HG03066 (cell line): ENCODE data around the gene DOCK9.

Experiments
- ATAC-seq: cut with Tn5 transposase; IDR thresholded peaks from one replicate; pipeline ENCODE4 v1.9.1; 2021; ENCODE audit warnings: low read depth; ENCODE audit not compliant: unreplicated experiment

The DOCK9 gene

DNA sequence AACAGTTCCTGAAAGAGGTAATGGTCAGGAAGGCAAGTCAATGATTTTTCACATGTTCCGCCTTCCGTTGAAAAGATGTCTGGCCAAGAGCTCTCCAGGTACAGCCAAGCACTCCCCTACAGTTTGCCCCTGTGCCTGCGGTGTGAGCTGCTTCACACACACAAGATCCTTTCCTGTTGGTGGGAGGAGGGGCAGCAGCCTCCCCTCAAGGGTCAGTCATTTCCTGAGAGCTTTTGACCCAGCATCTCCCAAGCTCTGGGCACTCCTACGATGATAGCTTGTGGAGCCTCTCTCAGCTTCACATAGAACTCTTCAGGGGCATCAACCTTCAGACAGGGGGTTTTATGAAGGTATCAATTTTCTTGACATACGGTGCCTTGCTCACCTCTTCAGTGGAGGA lies 86.9 kb downstream of the DOCK9 start:
- no peak for ATAC-seq

DNA sequence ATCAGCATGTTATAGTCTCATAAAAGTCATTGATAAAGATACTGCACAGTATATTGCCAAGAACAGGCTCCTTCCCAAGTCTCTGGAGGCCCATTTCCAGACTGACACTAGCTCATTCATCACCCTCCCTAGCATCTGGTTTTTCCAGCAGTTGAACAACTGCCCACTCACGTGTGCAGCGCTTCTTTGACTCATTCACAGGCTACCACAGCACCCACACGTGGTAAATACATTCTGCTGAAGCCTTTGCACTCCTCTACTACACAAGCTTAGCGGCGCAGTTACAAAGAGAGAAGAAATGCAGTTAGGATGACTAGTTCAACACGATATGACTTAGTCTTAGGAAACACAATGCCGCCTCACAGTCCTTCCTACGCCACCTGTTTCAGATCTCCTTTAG lies 87.7 kb downstream of the DOCK9 start:
- ATAC-seq: no peak

DNA sequence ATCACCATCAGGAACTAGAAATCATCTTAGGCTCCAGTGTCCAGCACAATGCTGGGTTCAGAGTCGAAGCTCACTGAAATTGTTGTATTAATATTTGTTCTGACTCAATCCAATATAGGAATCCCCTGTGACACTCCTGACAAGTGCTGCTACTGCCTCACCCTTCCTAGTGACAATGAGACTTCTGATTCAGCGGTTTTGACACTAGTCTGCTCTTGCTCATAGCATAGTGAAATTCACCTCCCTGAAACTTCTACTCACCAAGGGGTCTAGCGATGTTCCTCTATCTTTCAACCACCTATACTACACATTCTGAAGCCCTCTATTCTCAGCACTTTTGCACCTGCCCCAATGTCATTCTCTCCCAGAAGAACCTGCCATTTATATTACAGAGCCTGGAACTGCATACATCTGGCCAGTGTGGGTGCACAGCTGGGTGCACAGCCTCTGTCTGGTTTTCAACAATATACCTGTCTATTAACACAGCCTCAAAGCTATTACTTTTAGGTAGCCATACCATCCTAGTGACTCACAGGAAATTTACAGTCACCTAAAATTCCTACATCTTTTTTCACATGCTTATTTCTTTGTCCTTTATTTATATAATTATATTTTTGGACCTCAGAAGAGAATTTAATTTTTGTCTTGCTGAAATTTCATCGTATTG lies 88.3 kb downstream of the DOCK9 start:
- ATAC-seq: no peak

DNA sequence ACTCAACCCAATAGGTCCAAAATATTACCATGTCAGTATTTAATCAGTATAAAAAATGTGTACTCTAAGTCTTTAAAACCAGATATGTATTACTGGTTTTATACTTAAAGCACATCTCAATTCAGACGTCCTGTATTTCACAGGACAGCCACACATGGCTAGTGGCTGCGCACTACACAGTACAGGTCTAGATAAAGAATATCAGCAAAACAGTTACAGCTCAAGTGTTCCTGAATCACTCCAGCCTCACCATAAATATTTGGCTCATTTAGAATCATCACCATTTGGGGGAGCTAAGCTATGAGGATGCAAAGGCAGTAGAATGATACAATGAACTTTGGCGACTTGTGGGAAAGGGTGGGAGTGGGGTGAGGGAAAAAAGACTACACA lies 89.0 kb downstream of the DOCK9 start:
- ATAC-seq: no peak

DNA sequence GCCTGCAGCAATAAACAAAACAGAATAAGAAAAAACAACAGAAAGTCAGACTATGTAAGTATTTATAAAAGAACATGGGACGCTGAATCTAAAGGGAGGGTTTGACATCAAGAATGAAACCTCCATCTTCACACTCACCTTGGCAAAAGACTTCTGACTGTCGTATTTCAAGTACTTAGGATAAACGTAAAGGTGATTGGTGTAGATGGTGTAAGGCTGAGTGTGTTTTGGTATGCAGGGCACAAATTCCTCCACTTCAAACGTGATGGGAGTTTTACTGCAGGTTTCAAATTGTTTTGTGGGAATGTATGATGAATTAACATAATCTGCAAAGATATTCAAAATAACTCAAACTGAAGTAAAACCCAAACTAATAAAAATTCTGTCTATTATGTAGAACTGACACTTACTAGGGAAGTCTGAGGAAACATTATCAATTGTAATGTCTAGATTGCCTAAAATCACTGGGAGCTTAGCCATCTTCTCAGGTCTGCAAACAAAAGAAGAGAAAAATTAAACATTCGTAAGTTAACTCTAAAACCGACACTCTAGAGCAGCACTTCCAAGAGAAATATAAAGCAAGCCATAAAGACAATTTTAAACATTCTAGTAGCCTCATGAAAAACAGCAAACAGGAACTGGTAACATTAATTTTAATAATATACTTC lies 89.5 kb downstream of the DOCK9 start:
- ATAC-seq: no peak

DNA sequence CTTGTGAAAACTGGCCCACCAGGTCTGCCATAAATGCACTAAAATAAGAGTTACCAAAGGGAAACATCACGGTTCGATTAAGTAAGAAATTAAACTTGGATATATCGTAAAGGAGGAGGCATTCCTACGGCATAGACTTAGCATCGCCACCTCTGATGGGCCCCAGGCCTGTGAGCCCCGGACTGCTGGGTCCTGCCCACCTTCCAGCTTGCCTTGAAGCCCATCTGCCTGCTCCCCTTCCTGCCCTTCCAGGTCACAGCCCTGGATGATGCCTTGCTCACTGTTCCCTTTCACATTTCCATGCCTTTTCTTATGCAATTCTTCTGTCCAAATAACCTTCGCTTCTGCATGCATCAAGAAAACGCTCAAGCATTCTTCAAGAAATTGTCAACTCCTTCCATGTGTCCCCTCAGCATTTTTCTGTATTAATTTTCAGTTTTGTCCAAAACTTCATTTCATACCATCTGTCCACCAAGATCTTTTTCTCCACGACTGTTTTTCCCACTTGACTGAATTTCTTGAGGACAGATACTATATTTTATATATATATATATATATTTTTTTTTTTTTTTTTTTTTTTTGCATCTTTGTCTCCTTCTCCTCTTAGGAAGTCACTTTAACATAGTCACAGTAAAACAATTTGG lies 91.2 kb downstream of the DOCK9 start:
- no peak for ATAC-seq

DNA sequence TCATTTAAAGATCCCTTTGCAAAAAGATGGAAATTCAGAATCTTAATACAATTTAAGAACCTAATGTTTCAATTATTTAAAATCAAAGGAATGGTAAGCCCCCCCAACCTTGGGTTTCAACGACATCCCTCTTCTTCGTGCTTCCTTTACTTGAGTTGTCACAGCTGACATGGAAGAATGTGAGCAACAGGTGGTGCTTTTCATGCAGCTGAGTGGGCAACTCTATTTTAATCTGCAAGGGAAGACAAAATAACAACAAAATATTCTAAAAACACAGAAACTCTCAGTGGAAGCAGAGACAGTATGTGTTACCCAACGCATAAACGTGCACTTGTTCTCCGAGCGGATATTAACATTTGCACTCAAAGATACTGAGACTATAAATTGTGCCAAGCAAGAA lies 92.3 kb downstream of the DOCK9 start:
- ATAC-seq: no peak

DNA sequence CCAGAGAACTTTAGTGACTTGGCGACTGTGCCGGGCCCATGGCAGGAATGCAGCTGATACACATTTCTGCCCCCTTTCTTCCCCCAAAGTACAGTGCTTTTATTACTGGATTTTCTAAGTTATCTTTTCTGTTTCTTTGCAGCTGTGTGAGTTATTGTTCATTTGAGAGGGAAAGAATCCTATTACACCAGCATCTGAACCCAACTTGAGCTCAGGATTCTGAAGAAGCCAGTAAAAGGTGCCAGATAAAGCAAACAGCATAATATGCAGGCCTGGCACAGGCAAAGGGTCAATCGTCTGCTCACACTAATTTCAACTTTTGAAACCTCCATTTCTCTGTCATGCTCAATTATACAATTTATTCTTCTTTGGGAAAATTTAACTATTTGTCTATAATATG lies 93.9 kb downstream of the DOCK9 start:
- no peak for ATAC-seq

DNA sequence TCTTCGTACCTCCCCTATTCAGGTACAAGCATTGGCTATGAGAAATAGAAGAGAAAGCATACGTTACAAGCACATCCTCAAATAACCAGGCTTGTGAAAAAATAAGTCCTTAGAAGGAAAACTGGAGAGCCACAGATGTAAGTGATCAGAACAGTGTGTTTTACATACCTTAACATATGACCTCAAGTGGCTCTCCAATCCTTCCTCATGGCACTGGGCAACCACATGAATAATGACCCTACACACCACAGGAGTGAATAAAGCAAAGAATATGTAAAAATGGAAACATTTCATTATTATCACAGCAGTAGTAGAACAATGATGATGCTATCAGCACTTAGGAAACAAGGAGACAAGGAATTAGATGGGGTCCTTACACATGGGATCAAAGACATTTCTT lies 96.5 kb downstream of the DOCK9 start:
- ATAC-seq: no peak

DNA sequence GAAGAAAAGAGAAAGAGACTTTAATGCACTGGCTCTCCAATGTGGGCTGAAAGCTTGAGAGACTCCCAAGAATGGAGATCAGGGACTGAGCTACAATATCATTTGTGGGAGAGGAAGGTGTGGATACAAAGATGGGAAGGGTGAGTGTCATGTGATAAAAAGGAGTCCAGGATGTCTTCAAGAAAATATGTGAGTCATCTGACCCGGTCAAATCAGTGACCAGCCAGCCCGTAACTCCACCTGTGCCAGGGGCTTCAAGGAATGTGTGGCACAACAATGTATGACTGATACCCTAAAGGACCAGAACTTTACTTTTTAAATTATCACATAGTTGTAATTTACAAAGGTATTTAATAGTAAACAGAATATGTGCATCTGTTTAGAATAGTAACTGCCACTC lies 97.2 kb downstream of the DOCK9 start:
- ATAC-seq: no peak

DNA sequence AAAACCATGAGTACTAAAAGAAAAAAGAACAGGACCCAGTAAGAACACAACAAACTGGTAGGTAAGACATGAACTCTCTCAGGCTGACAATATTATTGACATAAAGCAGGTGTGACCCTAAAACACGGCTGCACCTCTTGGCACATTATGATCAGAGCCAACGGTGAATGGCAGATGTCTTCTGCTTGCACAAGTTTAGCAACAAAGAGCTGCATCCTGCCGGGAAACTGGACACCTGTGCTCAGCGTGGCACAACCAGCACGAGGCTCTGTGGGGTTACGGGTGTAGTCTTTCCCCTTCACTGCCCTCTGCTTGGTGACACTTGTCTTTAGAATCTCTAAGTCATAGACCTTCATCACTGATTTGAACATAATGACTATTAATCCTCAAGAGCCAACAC lies 97.9 kb downstream of the DOCK9 start:
- no peak for ATAC-seq

DNA sequence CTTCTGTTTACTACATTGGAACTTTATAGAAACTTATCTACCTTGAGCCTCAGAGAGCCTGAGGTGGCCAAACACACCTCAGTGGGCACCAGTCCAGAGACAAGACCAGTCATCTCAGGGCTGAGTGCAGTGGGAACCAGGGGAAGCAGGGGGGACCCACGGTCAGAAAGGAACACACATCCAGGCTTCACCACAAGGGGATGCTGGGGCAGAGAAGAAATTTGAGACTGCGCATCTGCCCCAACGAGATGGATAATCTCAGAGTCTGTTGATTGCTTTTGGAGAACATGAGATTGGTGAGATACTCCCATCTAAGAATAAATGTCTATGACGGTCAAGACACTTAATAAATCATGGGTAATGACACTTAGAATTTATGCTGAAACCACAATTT lies 98.7 kb downstream of the DOCK9 start:
- no peak for ATAC-seq

DNA sequence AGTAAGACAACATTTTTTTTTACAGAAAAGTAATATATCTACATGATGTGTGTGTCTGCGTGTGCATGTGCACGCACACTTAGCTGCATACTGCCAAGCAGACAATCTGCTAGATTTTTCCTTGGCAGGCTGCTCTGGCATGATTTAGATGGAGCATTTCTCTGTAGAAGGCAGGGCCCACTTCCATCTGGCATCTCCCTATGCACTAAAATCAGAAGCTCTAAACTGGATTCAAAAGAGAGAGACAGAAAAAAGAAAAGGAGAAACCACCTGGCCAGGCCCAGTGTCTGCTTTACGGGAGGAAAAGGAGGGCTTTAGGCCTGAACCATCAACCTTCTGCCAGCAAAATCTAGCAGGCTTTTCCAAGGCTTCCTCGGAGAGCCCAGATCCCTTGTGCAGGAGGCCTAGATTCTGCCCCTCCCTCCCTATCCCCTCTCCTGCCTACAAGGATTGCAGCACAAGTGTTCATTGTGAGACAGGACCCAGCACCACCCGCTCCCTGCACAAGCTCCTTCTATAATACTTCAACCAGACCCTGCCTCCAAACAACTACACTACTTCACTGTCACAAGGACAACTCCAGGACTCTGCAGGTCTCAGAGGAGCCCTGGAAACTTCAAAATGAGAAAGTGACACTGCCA lies 99.3 kb downstream of the DOCK9 start:
- ATAC-seq: no peak

DNA sequence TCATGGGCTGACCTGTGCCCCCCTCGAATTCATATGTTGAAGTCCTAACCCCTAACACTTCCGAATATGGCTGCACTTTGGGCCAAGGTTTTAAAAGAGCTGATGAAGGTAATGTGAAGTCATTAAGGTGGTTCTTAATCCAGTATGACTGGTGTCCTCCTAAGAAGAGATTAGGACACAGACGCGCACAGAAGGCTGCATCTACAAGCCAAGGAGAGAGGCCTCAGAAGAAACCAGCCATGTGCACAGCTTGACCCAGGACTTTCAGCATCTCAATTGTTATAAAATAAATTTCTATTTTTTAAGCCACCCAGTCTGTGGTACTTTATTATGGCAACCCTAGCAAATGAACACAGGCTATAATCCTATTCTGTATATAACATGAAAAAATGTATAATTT lies 99.9 kb downstream of the DOCK9 start:
- ATAC-seq: no peak

DNA sequence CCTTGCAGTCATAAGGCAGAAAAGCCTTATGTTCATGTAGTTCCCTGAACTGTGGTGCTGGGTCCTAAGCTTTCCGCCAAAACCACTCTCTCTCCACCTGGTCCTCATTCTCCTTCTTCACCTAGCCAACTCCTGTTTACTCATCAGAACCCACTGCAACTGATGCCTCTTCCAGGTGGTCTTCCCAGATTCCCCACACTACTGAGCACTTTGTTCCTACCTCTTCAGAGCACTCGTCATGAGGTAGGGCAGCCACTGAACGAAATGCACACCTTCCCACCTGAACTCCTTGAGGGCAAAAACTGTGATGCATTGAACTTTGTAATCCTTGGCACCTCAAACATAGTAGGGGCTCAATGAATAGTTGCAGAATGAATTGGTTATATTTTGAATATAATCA lies 100.4 kb downstream of the DOCK9 start:
- ATAC-seq: no peak

DNA sequence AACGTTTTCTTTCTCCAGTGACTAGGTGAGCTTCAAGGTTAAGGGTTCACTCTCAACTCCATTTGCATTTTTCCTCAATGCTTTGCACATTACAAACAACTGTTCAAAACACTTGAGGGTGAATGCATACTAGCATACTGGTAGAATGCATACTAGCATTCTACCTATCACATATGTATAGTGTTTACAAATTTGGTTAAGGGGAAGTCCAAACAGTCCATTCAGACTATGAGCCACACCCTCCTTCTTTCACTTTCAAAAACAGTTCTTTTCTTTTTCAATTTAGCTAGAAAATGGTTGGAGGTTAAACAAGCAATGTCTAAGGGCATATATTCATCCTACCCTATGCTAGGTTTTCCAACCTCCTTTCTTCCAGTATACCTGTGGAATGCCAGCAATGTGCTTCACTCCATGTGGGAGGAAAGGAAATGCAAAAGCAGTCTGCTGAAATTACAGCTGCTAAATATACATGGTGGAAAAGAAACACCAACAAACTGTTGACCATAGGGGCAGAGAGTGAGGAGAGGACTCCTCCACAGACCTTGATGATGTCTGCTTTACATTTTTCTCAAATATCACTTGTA lies 102.6 kb downstream of the DOCK9 start:
- peak; percentile 65 for ATAC-seq

DNA sequence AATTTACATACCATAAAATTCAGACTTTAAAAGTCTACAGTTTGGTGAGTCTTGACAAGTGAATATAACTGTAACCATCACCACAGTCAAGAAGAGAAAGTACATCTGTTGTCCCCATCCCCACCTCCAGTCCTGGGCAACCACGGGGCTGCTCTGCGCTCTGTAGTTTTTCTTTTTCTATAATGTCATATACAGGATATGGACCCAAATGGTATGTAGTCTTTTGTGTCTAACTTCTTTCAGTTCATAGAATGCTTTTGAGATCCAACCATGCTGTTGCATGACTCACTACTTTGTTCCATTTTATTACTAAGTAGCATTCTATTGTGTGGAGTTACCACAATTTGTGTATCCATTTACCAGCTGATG lies 103.9 kb downstream of the DOCK9 start:
- ATAC-seq: no peak

DNA sequence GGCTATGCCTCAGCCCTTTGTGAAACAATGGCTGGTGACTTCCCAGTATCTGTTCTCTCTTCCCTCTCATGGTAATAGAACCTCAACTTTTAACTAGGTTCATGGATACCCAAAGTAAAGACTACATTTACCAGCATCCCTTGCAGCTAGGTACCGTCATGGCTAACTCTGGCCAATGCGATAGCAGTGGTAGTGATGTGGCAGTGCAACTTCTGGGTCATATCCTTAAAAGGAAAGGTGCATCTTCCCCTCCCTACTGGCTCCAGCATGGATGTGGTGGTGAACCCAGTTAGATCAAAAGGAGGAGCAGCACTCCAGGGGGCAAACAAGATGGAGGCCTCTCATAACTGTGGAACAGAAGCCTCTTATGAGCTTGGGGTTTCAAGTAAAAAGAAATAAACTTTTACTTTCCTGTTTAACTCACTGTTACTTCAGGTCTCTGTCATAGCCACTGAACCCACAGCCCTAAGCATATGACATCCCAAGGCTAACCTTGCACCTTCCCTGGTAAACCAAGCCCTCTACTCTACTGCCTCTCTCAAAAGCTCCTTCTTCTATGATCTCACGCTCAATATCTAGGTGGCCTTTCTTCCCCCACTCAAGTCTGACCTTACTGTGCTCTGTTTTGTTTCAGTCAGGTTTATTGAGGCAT lies 104.4 kb downstream of the DOCK9 start:
- ATAC-seq: no peak

DNA sequence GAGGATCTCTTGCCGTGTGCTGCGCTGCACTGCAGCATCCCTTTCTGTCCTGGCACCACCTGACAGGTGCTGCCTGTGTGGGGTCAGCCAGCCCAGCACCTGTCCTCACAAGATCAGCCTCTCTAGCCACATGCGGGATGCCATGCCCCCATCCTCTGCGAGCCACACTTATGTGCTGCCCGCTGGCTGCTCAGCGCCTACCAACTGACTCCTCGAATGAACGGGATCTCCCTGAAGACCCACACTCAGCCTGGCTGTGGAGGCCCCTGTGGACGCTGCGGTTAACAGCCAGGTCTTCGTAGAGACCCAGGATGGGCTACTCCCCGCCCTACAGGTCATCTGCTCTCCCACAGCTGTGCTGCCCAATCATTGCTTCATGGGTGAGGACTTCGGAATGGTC lies 106.1 kb downstream of the DOCK9 start:
- ATAC-seq: no peak

DNA sequence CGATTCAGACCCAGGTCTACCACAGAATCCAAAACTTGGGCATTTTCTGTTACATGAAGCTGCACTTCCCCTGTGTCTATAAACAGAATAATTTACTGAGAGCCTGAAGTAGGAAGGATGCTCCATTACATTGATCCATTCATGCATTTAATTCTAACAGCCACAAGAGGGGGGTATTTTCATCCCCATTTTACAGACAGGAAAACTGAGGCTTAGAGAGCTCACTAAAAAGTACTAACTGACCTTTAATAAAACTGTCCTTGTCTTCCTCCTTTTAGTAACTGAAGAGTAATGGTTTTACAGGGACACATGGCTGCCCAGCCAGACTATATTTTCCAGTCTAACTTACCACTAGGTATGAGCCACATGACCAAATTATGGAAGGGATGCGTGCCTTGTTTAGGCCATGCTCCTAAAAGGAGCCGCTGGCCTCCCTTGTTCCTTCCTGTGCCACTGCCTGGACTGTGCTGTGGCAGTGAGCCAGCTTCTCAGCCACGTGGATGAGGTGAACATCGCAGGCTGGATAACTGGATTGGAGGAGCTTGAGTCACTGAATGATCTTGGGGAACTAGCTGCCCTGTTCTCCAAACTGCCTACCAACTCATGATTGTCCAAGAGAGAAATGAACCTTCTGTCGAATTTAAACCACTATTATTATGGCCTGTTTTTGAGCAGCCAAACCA lies 108.3 kb downstream of the DOCK9 start:
- no peak for ATAC-seq
